ENCODE data around the gene RNF17. TPM values are rescaled to one million over a fixed set of nuclear protein-coding genes. Genes with fewer than 3 reads are reported as not detected.

The RNF17 gene
- not detected in 5 replicates for total RNA-seq (2022; extraction: Qiagen RNA extraction; ENCODE audit: low read depth)

GRCh38 chr13:24763596-24764275 is at the start of gene RNF17:
TSS of gene RNF17 (plus strand) at chr13:24764169. CDS start at chr13:24764204, 35 bp downstream.

Other genes starting within 250 kb of the RNF17 start
- 0.06 TPM in 1 of 5 replicates, not detected in the others for gene ATP12A, start 83.8 kb upstream of the RNF17 start, total RNA-seq (2022; extraction: Qiagen RNA extraction; ENCODE audit: low read depth)